ENCODE results near the gene RFFL.
"Not testable (repeated sequence)": the region's sequence is repeated elsewhere in the genome, so short reads cannot be mapped to it uniquely, and the experiment has no call there.

RFFL gene

GRCh38 chr17:35097776-35098175 lies 34.3 kb upstream of the RFFL start:
- no peak for TF ChIP-seq CTCF (IDR thresholded peaks at IDR 0.05; ENCODE audit: low read depth, low read length, missing control alignments)
- H3K4me3 ChIP-seq (replicated peaks; ENCODE audit: low read depth, low read length): no peak overlapping the region
- DNase-seq (ENCODE audit: extremely low read depth, low read depth): no peak

- no peak for DNase-seq (ENCODE audit: extremely low read depth, low read depth)
- H3K4me3 ChIP-seq (replicated peaks; ENCODE audit: low read depth, low read length): no peak overlapping the region
- no peak for TF ChIP-seq CTCF (IDR thresholded peaks at IDR 0.05; ENCODE audit: low read depth, low read length, missing control alignments)
Observed at GRCh38 chr17:35095741-35096140, 32.2 kb upstream of the RFFL start.

- DNase-seq (ENCODE audit: extremely low read depth, low read depth): no peak
- H3K4me3 ChIP-seq (replicated peaks; ENCODE audit: low read depth, low read length): no peak overlapping the region
- no peak for TF ChIP-seq CTCF (IDR thresholded peaks at IDR 0.05; ENCODE audit: low read depth, low read length, missing control alignments)
Observed at GRCh38 chr17:35094902-35095301, 31.4 kb upstream of the RFFL start.

- not testable (repeated sequence) for DNase-seq (ENCODE audit: extremely low read depth, low read depth); H3K4me3 ChIP-seq (replicated peaks; ENCODE audit: low read depth, low read length)
Observed at GRCh38 chr17:35090707-35091106, 27.2 kb upstream of the RFFL start.

- no peak for DNase-seq (ENCODE audit: extremely low read depth, low read depth)
- TF ChIP-seq CTCF (IDR thresholded peaks at IDR 0.05; ENCODE audit: low read depth, low read length, missing control alignments): peak; percentile 3
- H3K4me3 ChIP-seq (replicated peaks; ENCODE audit: low read depth, low read length): peak overlapping the region; percentile 34
Observed at GRCh38 chr17:35089586-35090296, 26.2 kb upstream of the RFFL start.

GRCh38 chr17:35088881-35089585 lies 25.5 kb upstream of the RFFL start:
- peak; percentile 66 for TF ChIP-seq CTCF (IDR thresholded peaks at IDR 0.05; ENCODE audit: low read depth, low read length, missing control alignments)
- DNase-seq (ENCODE audit: extremely low read depth, low read depth): no peak
- H3K4me3 ChIP-seq (replicated peaks; ENCODE audit: low read depth, low read length): peak overlapping the region; percentile 76

GRCh38 chr17:35088356-35088880 lies 24.9 kb upstream of the RFFL start:
- no peak for TF ChIP-seq CTCF (IDR thresholded peaks at IDR 0.05; ENCODE audit: low read depth, low read length, missing control alignments)
- H3K4me3 ChIP-seq (replicated peaks; ENCODE audit: low read depth, low read length): peak overlapping the region; percentile 76
- no peak for DNase-seq (ENCODE audit: extremely low read depth, low read depth)

Data from HFF-Myc (cell line).